CD4-positive, alpha-beta T cell treated with Interleukin-17A for 4 hours (primary cell): ENCODE measurements around the gene NIT1.

Experiments
- DNase-seq: peaks from one replicate; pipeline ENCODE4 v3.0.0-alpha.2; 2020; ENCODE audit warnings: mixed read lengths

The NIT1 gene

DNA sequence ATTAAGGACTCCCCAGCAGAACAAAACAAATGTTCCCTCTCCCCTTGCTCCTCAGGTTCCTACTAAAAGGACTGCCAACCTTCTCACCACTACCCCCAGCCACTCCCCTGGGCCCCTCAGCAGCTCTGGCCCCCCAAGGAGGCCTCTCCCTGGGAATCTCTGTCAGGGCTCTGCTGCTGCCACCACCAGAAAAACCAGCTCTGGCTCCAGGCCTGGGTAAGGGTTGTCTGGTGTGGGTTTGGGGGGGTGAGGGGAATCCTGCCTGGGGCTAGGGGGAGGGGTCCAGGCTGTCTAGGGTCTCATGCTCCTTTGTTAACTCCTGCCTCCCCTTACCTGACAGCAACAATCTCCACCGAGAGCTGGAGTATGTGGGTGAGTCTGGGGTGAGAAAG, 33.3 kb upstream of the NIT1 start:
- DNase-seq: no peak

- DNase-seq: no peak
Observed at GRCh38 chr1:161085165-161085564, 32.7 kb upstream of the NIT1 start.

DNA sequence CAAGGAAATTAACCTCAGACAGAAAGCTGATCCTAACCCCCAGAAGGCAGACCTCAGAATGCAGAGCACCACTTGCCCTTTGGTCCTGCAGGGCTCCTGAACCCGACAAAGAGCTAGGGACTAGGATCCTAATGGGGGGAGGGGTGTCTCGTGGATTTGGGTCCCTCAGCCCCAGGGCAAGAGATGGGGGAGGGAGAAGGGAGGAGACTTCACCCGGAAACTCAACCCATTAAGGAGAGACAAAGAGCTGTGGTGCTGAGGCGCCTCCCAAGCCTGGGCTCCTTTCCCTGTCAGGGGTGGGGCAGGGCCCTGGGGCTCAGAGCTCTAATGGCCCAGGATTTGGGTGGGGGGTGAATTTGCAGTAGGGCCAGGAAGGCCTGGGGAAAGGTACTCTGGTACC, 31.4 kb upstream of the NIT1 start:
- no peak for DNase-seq

DNA sequence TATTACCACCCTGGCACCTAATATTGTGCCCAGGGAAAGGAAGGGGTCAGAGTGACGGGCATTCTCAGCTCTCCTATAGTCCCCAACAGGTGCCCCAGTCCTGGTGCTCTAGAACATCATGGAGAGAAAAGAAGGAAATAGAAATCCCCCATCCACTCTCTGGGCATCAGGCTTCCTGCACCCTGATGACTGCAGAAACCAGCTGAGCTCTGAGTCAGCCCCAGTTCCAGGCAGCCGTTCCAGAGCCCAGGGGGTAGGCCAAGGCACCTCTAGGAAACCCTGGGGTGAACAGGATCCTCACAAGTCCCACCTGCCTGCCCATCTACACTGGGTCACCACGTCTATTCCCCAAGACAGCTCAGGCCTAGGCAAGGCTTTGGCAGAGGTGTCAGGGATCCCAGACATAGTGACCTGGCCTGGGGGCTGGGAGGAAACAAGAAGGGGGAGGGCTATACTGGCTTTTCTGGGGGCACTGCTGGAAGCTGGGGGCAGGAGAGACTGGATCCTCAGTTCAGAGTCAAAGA, 29.3 kb upstream of the NIT1 start:
- no peak for DNase-seq

DNA sequence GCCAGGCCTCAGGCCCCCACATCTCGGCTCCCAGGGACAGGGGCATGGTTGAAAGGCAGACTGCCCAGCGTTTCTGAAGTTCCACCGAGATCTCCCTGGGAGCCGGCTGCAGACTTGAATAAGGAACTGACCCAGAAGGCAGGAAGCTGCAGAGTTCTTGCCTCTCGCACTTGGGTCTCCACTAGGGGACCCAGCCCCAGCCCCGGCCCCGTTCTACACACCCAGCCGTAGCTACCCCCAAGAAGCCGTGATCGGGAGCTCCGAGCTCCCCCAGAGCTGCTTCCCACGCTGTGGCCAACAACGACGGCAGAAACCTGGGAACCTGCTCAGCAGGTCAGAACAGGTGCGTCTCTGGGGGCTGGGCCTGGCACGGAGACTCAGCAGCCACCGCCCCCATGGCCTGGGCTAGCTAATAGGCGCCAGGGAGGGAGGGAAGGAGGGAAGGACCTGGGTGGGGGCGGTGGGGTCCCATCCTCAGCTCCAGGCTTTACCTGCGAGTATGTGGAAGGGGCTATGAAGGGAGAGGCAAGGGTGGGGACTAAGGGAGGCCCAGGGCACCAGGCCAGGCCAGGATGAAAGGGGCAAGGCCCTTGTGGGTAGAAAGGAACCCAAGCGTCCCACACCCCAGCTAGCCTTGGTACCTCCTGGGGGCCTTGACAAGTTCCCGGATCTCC, 28.5 kb upstream of the NIT1 start, which contains the start of gene NECTIN4:
Gene NECTIN4 (minus strand): TSS at position 308 of the 674 bp plus-strand sequence. CDS start 262 bp downstream, at position 46.
- DNase-seq: no peak

DNA sequence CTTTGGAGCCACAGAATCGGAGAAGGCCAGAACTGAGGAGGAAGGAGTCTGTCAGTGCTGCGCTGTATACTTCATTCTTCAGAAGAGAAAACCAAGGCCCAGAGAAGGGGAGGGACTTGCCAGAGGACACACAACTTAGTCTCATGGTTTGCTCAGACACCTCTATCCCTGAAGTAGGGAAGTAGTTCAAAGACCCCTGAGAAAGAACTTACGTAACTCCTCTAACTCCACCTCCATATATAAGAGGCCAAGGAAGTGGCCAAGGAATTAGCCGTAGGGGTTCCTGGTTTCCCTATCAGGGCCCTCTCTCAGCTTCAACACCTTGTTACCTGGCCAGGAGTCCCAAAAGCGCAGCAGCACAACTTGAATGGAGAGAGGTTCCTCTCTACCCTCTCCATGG, 28.0 kb upstream of the NIT1 start:
- no peak for DNase-seq

GRCh38 chr1:161090617-161091016, 27.3 kb upstream of the NIT1 start:
- DNase-seq: no peak

DNA sequence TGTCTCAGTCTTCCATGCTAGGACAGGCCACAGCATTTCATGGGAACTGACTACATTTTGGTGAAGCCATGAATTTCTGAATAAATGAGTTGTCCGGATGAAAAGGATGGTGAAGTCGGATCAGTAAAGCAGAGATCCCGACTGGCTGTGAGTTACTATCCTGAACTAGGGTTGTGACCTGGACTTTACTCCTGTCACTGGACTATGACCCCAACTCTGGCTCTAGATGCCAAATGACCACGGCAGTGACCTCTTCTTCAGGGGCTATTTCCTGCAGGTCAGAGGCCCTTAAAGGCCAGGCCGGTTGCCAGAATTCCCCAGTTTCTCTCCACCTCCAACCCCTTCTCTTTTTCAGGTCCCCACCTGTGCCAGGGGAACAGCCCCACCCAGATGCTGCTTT, 26.8 kb upstream of the NIT1 start:
- DNase-seq: no peak

GRCh38 chr1:161091796-161092507, 26.0 kb upstream of the NIT1 start:
- DNase-seq: no peak

GRCh38 chr1:161092621-161093028, 25.3 kb upstream of the NIT1 start:
- DNase-seq: peak; percentile 53

DNA sequence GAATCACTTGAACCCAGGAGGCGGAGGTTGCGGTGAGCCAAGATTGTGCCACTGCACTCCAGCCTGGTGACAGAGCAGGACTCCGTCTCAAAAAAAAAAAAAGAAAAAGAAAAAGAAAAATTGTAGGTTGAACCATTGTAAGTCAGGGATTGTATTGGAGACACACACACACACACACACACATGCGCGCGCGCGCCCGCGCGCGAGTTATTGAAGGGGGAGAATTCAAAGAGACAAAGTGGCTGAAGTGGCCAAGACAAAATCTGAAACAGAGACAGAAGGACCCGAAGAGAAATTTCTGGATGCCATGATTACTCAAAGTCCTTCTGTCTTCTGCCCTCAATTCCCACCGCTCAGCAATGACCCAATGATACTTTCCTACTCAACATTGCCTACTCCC, 23.4 kb upstream of the NIT1 start:
- DNase-seq: no peak

DNA sequence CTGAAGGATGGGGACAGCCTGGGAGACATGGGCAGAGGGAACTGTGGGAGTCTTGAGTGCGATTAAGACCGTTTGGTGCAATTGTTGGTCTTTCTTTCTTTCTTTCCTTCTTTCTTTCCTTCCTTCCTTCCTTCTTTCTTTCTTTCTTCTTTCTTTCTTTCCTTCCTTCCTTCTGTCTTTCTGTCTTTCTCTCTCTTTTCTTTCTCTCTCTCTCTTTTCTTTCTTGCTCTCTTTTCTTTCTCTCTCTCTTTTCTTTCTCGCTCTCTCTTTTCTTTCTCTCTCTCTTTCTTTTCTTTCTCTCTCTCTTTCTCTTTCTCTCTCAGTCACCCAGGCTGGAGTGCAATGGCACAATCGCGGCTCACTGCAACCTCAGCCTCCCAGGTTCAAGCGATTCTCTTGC, 22.7 kb upstream of the NIT1 start:
- DNase-seq: no peak

- no peak for DNase-seq
Observed at GRCh38 chr1:161096015-161096414, 21.9 kb upstream of the NIT1 start.

DNA sequence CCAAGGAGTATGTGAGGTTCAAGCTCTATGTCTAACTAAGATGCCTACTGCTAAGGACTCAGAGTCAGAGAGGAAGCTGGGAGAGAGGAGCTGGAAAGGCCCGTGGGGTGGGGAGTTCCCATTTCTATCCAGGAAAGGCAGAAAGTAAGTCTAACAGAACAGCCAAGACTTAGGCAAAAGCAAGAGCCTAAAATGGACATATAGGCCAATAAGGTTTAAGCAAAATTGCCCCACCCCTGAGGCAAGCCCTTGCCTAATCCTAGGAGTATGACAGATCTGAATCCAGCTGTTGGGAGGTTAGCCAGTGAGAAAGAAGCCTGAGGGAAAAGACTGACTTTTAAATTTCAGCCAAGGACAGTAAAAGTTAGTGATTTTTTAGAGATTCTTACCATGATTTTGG, 21.4 kb upstream of the NIT1 start:
- DNase-seq: no peak

GRCh38 chr1:161098210-161099068, 19.5 kb upstream of the NIT1 start, which contains the start of gene KLHDC9:
Gene KLHDC9, plus strand, starts transcription at chr1:161098361. Its CDS starts 175 bp downstream, at chr1:161098536.
- DNase-seq: peak; percentile 70

DNA sequence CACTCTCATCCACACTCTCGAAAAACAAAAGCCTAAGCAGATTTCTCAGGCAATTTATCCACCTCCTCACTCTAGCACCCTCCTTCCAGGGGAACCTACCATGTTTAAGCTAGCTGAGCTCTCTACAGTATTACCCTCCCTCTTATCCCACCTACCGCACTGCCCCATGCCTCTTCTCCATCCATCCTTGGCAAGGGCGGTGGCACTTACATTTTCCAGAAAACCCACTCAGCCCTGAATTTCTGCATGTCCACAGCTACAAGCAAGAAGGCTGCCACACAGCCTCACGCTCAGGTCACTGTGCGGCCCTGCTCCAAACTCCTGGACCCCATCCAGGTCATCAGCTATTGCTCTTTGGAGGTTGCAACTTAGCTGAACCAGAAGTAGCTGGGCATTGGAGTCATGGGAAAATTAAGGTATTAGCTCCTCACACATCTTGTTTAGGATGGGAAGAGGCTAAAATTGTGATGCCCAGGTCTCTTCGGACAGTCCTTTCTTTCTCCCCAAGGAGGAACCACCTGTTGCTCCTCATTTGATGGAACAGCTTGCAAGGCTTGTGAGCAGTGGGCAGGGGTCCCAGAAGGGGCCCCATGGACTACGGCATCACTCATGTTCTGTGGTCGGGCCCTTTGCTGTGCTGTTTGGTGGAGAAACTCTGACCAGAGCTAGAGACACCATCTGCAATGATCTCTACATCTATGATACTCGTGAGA, 18.7 kb upstream of the NIT1 start:
- no peak for DNase-seq

DNA sequence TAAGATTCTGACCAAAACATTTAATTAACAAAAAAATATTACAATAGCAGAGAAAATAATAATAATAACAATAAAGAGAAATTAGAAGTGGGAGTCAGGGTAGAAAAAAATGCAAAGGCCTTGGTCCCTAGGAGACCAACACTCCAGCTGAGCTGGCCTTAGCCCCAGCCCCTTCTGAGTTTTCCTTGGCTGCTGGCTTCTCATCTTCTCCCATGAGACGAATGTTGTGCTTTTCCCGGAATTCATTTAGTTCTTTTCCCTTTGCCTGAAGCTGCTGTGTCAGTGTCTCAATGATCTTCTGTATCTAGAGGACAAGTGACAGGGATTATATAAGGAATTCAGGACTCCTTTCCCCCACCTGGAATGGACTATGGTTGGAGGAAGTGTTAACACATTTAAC, 17.3 kb upstream of the NIT1 start:
- DNase-seq: no peak

DNA sequence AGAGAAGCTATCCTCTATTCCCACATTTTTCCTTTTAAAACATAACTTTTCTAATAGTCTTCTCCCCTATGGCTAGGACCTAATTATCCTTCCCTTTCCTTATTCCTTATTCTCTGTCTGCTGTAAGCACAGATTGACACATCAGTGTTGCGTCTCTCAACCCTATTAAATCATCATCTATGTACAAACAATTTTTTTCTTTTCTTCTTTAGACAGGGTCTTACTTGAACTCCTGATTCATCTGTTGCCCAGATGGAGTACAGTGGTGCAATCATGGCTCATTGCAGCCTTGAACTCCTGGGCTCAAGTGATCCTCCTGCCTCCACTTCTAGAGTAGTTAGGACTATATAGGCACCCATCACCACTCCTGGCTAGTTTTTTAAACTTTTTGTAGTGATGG, 11.5 kb upstream of the NIT1 start:
- DNase-seq: no peak

- DNase-seq: no peak
Observed at GRCh38 chr1:161111117-161111516, 6.8 kb upstream of the NIT1 start.

GRCh38 chr1:161111527-161111926, 6.4 kb upstream of the NIT1 start:
- DNase-seq: no peak

GRCh38 chr1:161113915-161114314, 4.0 kb upstream of the NIT1 start:
- DNase-seq: no peak

DNA sequence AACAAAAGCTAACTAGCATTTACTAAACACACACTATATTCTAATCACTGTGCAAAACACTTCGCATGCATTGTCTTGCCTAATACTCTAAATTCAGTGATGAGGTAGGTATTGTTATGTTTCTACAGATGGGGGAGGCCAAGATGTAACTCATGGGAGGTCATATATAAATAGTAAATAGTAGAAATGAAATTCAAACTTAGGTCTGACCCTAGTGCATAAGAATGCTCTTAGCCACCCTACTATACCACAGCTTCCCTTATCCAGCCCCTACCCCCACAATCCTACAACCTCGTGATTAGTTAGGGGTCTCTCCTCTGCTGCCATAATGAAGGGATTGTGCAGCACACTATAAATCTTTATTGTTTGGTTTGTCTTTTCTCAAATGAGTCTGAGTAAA, 3.3 kb upstream of the NIT1 start:
- DNase-seq: no peak
